Central memory CD4-positive, alpha-beta T cell (primary cell): ENCODE data around the gene ZNF71.
A peak's percentile ranks its signal among the peaks of the same experiment; 100 is the strongest.
"Not testable (repeated sequence)": the region's sequence is repeated elsewhere in the genome, so short reads cannot be mapped to it uniquely, and the experiment has no call there.

ENCODE experiments used
- DNase-seq: peaks from one replicate; pipeline ENCODE4 v3.0.0; 2022

The ZNF71 gene

DNA sequence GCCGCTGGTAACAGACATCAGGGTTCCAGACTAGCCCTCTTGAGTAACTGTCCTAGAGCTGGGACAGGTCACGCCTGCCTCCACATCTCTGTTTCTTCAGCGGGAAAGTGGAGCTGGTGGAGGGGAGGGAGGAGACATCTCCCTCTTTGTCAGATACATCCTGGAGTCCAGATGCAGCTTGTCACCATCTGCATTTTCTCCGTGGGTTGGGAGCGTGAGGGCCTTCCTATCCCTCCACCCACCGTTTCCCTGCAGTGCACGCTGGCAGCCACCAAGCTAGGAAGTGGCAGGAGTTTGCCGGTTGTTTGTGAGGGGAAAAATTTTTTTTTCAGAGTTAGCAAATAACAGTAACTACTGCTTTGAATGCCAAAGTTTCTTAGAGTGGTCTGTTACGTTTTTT, 27.9 kb downstream of the ZNF71 start:
- DNase-seq: no peak

GRCh38 chr19:56625708-56626107, 30.6 kb downstream of the ZNF71 start:
- DNase-seq: no peak

DNA sequence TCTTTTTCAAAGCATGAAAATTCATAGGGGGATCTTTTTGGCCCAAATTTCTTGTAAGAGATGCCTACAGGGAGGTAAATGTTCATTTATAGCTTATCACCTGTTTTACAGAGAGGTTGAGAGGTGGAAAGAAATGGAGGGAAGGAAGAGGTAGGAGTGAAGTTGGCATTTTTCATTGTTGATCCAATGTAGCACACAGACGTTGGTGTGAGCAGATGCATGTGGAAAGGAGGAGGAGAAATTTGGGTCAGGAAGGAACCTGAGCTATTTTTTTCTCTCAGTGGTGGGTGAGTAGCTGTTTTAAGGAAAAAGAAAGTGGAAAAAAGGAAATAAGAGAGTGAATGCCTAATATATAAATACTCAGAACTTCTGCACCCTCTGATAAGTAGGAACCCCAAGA, 37.9 kb downstream of the ZNF71 start:
- DNase-seq: no peak

DNA sequence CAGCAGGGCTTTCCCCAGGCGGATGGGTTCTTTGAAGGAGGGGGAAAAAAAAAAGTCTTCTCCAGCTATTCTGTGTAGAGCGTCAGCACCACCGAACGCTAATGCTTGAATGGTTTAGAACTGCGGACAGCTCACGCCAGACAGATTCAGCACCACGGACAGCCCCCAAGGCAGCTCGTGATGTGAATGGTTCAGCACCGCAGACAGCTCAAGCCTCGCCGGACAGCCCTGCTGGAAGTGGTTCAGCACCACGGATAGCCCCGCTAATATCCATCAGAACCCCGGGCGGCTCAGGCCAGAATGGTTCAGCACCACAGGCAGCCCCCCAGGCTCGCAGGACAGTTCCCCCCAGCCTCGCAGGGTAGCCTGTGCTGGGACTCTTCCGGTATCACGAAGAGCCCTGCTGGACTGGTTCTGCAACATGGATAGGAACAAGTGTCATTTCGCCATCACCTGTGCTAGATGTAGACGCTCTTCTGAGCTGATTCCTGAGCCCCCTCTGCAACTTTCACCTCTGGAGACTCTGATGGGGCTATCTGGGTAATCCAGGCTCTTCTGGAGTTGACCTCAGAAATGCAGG, 43.0 kb downstream of the ZNF71 start:
- no peak for DNase-seq

GRCh38 chr19:56639217-56639616, 44.1 kb downstream of the ZNF71 start:
- DNase-seq: no peak

- no peak for DNase-seq
Observed at GRCh38 chr19:56642711-56643459, 47.8 kb downstream of the ZNF71 start, which contains the start of gene SMIM17. SMIM17 (plus strand) TSS chr19:56643159; CDS start chr19:56645668, 2,509 bp downstream.

GRCh38 chr19:56643460-56643955, 48.4 kb downstream of the ZNF71 start:
- no peak for DNase-seq

DNA sequence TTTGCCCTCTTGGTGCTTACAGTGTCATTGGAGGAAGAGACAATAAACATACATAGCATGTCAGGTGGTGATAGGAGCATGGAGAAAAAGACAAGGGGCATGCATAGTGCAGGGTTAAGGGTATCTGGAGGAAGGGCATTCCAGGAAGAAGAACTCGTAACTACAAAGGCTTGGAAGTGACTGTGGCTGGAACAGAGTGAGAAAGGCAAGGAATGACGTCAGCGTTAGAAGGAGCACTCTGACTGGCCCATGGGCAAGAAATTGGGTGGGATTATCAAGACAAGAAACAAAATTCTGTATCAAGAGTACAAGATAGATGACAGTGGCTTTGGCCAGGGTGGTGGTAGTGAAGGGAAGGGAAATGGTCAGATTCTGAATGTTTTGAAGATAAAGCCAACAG, 59.0 kb downstream of the ZNF71 start:
- no peak for DNase-seq

GRCh38 chr19:56660381-56661107, 65.4 kb downstream of the ZNF71 start:
- no peak for DNase-seq

DNA sequence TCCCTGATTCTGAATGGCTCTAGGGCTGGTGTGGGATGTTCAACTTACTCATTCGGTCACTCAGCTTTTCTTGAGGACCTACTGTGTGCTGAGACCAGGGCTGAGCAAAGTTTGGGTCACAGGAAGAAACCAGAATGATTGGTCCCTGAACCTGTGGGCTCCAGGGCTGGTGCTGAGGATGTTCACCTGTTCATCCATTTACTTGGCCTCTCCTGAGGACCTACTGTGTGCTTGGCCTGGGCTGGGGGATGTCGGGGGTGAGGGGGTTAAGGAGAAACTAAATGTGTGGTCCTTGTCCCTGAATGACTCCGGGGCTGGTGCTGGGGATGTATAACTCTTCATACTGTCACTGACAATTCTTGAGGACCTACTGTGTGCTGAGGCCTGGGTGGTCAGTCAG, 66.1 kb downstream of the ZNF71 start:
- DNase-seq: no peak

- DNase-seq: no peak
Observed at GRCh38 chr19:56663931-56664500, 68.9 kb downstream of the ZNF71 start.

GRCh38 chr19:56664511-56664910, 69.4 kb downstream of the ZNF71 start:
- no peak for DNase-seq

GRCh38 chr19:56667311-56667870, 72.3 kb downstream of the ZNF71 start:
- DNase-seq: no peak

DNA sequence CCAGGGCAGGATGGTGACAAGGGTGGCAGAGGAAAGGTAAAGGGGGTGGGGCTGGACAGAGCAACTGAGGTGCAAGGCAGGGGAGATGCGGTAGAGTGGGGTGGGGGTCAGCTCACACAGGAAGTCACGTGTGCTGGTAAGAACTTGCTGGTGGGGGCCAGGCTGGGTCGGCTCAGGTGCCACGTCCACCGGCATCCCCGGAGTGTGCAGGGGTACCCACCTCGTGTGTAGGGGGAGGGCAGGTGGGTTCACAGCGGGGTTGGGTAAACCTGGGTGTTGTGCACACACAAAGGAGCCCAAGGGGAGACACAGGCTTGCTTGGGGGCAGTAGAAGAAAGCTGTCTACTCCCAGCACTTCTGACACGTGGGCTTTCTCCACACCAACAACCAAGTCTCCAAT, 73.6 kb downstream of the ZNF71 start:
- no peak for DNase-seq

- no peak for DNase-seq
Observed at GRCh38 chr19:56670401-56670960, 75.4 kb downstream of the ZNF71 start.

- DNase-seq: no peak
Observed at GRCh38 chr19:56670961-56671612, 76.0 kb downstream of the ZNF71 start.

DNA sequence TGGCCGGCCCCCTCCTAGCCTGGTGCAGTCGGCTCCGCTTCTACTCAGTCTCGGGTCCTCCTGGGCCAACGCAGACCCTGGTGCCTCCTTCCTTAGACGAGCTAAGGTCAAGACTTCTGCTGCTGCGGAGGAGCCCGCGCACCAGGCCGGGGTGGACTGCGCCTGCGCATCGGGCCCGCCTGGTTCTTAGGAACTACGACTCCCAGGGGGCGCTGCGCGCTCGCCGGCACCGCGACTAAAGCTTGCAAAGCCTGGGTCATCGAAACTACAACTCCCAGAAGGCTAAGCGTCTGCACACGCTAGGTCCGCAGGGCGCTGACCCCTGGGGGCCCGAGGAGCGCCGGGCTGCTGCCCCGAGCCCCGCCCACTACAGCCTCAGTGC, 76.5 kb downstream of the ZNF71 start, which contains the start of gene ZNF835:
Gene ZNF835, minus strand, starts transcription at position 145 of the 382 bp plus-strand sequence. CDS start 6,559 bp downstream, outside the sequence.
- DNase-seq: peak; percentile 76

- not testable (repeated sequence) for DNase-seq
Observed at GRCh38 chr19:56672610-56673009, 77.5 kb downstream of the ZNF71 start.
